Ovary (tissue), 9 donors: Measurements from ENCODE around the gene FRYL. TPM values are rescaled to one million over a fixed set of nuclear protein-coding genes. Genes with fewer than 3 reads are reported as not detected.

ENCODE experiments used
- DNase-seq, 5 donors: peaks; one replicate each; pipeline ENCODE4 v3.0.0-alpha.2; 2019 to 2020
- H3K27ac ChIP-seq, 2 donors: fragments of 200-600 bp; one replicate each; pipeline versions ENCODE4 v1.5.1 to v1.8.0; 2019 to 2022
- H3K27me3 ChIP-seq: fragments of 200-600 bp; one replicate; pipeline ENCODE4 v1.8.0; 2022
- H3K36me3 ChIP-seq: fragments of 200-600 bp; sonication (generic); one replicate; pipeline ENCODE4 v1.5.1; 2019
- H3K4me1 ChIP-seq: one replicate; pipeline ENCODE4 v1.8.1; 2013; ENCODE audit warnings: mild to moderate bottlenecking, moderate library complexity; ENCODE audit not compliant: insufficient read depth
- H3K4me3 ChIP-seq: fragments of 200-600 bp; sonication (generic); one replicate; pipeline ENCODE4 v1.5.1; 2017
- H3K9me3 ChIP-seq, 2 donors: fragments of 200-600 bp in 1 of 2; sonication (generic) in 1 of 2; one replicate each; pipeline versions ENCODE4 v1.5.1 to v1.8.1; 2013 to 2019; ENCODE audit warnings: mild to moderate bottlenecking in 1 of 2, moderate library complexity in 1 of 2
- CTCF ChIP-seq, 3 donors: fragments of 450-650 bp in 2 of 3; fragments of 200-600 bp in 1 of 3; IDR thresholded peaks; one replicate each; pipeline versions ENCODE4 v1.5.1 to v1.8.0; 2016 to 2022; ENCODE audit warnings: antibody characterized with exemption in 3 of 3, mild to moderate bottlenecking in 1 of 3
- EP300 ChIP-seq: sonication (generic); formaldehyde crosslinking; IDR thresholded peaks from one replicate; pipeline ENCODE4 v1.6.1; 2017; ENCODE audit warnings: antibody characterized with exemption
- POLR2A ChIP-seq: fragments of 450-650 bp; IDR thresholded peaks from one replicate; pipeline ENCODE4 v1.6.1; 2017; ENCODE audit warnings: antibody characterized with exemption, mild to moderate bottlenecking, moderate library complexity
- WGBS, 3 donors: extraction: QIAGEN DNeasy Blood & Tissue Kit in 1 of 3; methylation state at CpG; one replicate each; pipeline versions ENCODE4 v1.1.5 to v1.1.7; 2013 to 2017; 5-methylcytosine and 5-hydroxymethylcytosine counted together
- intact Hi-C, 4 donors: fragments of 100-400 bp; cut with DNase I; formaldehyde crosslinking; loops; one replicate each; pipeline versions ENCODE4 v1.11.0 to v1.15.1; 2022 to 2023
- polyA plus RNA-seq, 2 donors: library from polyadenylated mRNA; stranded (reverse); fragments of 200-250 nt in 1 of 2; fragments of 350-450 nt in 1 of 2; fragmentation: Illumina TruSeq in 1 of 2; extraction: RNeasy Lipid Tissue Mini Kit (QIAGEN cat#74804) in 1 of 2; gene quantifications; one replicate each; pipeline ENCODE4 v1.2.3, GENCODE V29; 2013 to 2014
- total RNA-seq, 7 donors: library from RNA; depleted of rRNA in 2 of 7; stranded (reverse); fragments of >200 nt in 2 of 7; fragmentation: NEBNext Ultra II Directional in 3 of 7; extraction: Animal tissue kit (Norgen Biotek cat#: 25700) in 3 of 7; gene quantifications; one replicate each; pipeline versions ENCODE4 v1.1.0 to v1.2.4, GENCODE V29; 2016 to 2023
- donor health status: DM: no; HTN: no; CAD: no; lungs with moderate emphysema.
- donor health status: DM: no; HTN: no; CAD: no.
- donor health status: Bipolar disorder and iron deficiency.
- donor health status: DM: yes; HTN: yes; CAD: no.
- donor health status: DM: no; HTN: no; CAD: no.
- donor health status: DM: yes; HTN: yes; CAD: no.

The FRYL gene
- total and polyA plus RNA-seq, 9 donors, result 10.7 to 46.0 (median 35.2) TPM

GRCh38 chr4:48570646-48571220 is 209.3 kb downstream of the FRYL start:
- Histone ChIP-seq H3K27me3 (no peaks in the 10 kb centered on the region), H3K27ac (no peak overlapping the region), H3K36me3 (no peaks in the 10 kb centered on the region), H3K4me3 (no peak overlapping the region), H3K4me1 (no peaks in the 10 kb centered on the region), H3K9me3 (no peaks in the 10 kb centered on the region)
- no peak for DNase-seq
- 95% methylated on average over 9 of the region's 9 CpGs for WGBS, 3 donors
- intact Hi-C loops, result no loop called here
- TF ChIP-seq CTCF (IDR thresholded peaks at IDR 0.05) (no peak), EP300 (no peak), POLR2A (no peak)

- Histone ChIP-seq H3K4me1 (no peaks in the 10 kb centered on the region), H3K9me3 (no peaks in the 10 kb centered on the region), H3K27ac (no peak overlapping the region), H3K27me3 (no peaks in the 10 kb centered on the region), H3K4me3 (no peak overlapping the region), H3K36me3 (no peaks in the 10 kb centered on the region)
- intact Hi-C loops, result no loop called here
- WGBS, 3 donors, result 61 to 90% (median 75%) methylated on average over 3 of the region's 3 CpGs
- TF ChIP-seq CTCF (IDR thresholded peaks at IDR 0.05) (no peak), POLR2A (no peak), EP300 (no peak)
- no peak for DNase-seq
Observed at GRCh38 chr4:48566034-48566384, 214.1 kb downstream of the FRYL start.

- TF ChIP-seq POLR2A (no peak), CTCF (IDR thresholded peaks at IDR 0.05) (no peak), EP300 (no peak)
- WGBS, 3 donors, result 94 to 96% (median 95%) methylated on average over 5 of the region's 5 CpGs
Observed at GRCh38 chr4:48565362-48566033, 214.6 kb downstream of the FRYL start.

GRCh38 chr4:48564151-48564550 is 215.9 kb downstream of the FRYL start:
- no peak overlapping the region for H3K27ac ChIP-seq
- WGBS, 3 donors, result 95 to 98% (median 97%) methylated on average over 3 of the region's 3 CpGs
- intact Hi-C loops, result no loop called here
- DNase-seq, result no peak
- no peaks in the 10 kb centered on the region for H3K27me3 ChIP-seq
- TF ChIP-seq POLR2A, result no peak
- TF ChIP-seq CTCF (IDR thresholded peaks at IDR 0.05), result no peak
- TF ChIP-seq EP300, result no peak
- no peaks in the 10 kb centered on the region for H3K9me3 ChIP-seq
- no peaks in the 10 kb centered on the region for H3K4me1 ChIP-seq
- H3K36me3 ChIP-seq, result no peaks in the 10 kb centered on the region
- H3K4me3 ChIP-seq, result no peak overlapping the region

More at GRCh38 chr4:48565362-48566033, 214.6 kb downstream of the FRYL start:
- Histone ChIP-seq H3K4me3 (no peak overlapping the region), H3K36me3 (no peaks in the 10 kb centered on the region), H3K9me3 (no peaks in the 10 kb centered on the region), H3K27me3 (no peaks in the 10 kb centered on the region), H3K4me1 (no peaks in the 10 kb centered on the region), H3K27ac (no peak overlapping the region)
- intact Hi-C loops, result no loop called here
- no peak for DNase-seq
